ENCODE measurements around the gene CPEB3. TPM values are rescaled to one million over a fixed set of nuclear protein-coding genes. Genes with fewer than 3 reads are reported as not detected.

Gene CPEB3
- total and polyA plus RNA-seq, 4 donors, result 2.1 to 8.4 (median 5.1) TPM

- Histone ChIP-seq H3K9ac (ENCODE audit: low read depth in 1 of 2, low read length in 2 of 2) (no peak overlapping the region), H3K36me3 (ENCODE audit: control insufficient read depth in 4 of 4, insufficient read depth in 3 of 4, low read depth in 1 of 4, low read length in 3 of 4) (peaks cover 8 to 15% (median 10%) of the 10 kb centered on the region in 4 donors), H3K27ac (ENCODE audit: low read depth in 1 of 2, low read length in 2 of 2) (no peak overlapping the region), H3K4me1 (ENCODE audit: control insufficient read depth in 4 of 4, insufficient read depth in 4 of 4, low read length in 3 of 4) (no peaks in the 10 kb centered on the region), H3K9me3 (ENCODE audit: control insufficient read depth in 4 of 4, low read length in 3 of 4) (no peaks in the 10 kb centered on the region), H3K27me3 (ENCODE audit: control insufficient read depth in 4 of 4, insufficient read depth in 4 of 4, low read length in 3 of 4) (no peaks in the 10 kb centered on the region), H3K4me3 (ENCODE audit: low read depth in 1 of 3, low read length in 3 of 3) (no peak overlapping the region)
- DNase-seq (ENCODE audit: low spot score), result no peak
- TF ChIP-seq JUND (IDR thresholded peaks at IDR 0.05) (no peak), SP1 (IDR thresholded peaks at IDR 0.05) (no peak), YY1 (IDR thresholded peaks at IDR 0.05) (no peak), TAF1 (conservative IDR thresholded peaks at IDR 0.05) (no peak), GABPA (IDR thresholded peaks at IDR 0.05 in 1 of 2, conservative IDR thresholded peaks at IDR 0.05 in 1 of 2) (no peak), NR2F2 (IDR thresholded peaks at IDR 0.05) (no peak), ATF3 (IDR thresholded peaks at IDR 0.05) (no peak), HNF4G (IDR thresholded peaks at IDR 0.05) (no peak), REST (IDR thresholded peaks at IDR 0.05) (no peak), FOXA2 (IDR thresholded peaks at IDR 0.05) (no peak), RXRA (IDR thresholded peaks at IDR 0.05) (no peak), RAD21 (IDR thresholded peaks at IDR 0.05) (no peak), HNF4A (conservative IDR thresholded peaks at IDR 0.05) (no peak), ZBTB33 (IDR thresholded peaks at IDR 0.05) (no peak), FOXA1 (IDR thresholded peaks at IDR 0.05) (no peak), EGR1 (IDR thresholded peaks at IDR 0.05; ENCODE audit: low read depth in 2 of 2) (no peak)
- TF ChIP-seq, protein P1, sequence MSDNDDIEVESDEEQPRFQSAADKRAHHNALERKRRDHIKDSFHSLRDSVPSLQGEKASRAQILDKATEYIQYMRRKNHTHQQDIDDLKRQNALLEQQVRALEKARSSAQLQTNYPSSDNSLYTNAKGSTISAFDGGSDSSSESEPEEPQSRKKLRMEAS (IDR thresholded peaks at IDR 0.05), result no peak
- TF ChIP-seq, protein P2, sequence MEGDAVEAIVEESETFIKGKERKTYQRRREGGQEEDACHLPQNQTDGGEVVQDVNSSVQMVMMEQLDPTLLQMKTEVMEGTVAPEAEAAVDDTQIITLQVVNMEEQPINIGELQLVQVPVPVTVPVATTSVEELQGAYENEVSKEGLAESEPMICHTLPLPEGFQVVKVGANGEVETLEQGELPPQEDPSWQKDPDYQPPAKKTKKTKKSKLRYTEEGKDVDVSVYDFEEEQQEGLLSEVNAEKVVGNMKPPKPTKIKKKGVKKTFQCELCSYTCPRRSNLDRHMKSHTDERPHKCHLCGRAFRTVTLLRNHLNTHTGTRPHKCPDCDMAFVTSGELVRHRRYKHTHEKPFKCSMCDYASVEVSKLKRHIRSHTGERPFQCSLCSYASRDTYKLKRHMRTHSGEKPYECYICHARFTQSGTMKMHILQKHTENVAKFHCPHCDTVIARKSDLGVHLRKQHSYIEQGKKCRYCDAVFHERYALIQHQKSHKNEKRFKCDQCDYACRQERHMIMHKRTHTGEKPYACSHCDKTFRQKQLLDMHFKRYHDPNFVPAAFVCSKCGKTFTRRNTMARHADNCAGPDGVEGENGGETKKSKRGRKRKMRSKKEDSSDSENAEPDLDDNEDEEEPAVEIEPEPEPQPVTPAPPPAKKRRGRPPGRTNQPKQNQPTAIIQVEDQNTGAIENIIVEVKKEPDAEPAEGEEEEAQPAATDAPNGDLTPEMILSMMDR (IDR thresholded peaks at IDR 0.05; ENCODE audit: low read depth, low read length, missing input control), result no peak
- 99% methylated on average over 3 of the region's 3 CpGs for WGBS
Observed at GRCh38 chr10:92001581-92001980, 289.3 kb downstream of the CPEB3 start.

Small RNA genes lying within 50 kb of the gene (small RNA-seq; reads per million reads assigned to genes)
- gene RF00019, result not detected
- not detected for gene RF00402
- gene RF00622, result not detected
- not detected for gene RNY3P12

Other genes starting within 250 kb of the CPEB3 start
- 10 to 100 TPM in 1 of 2 donors, 1 to 10 TPM in 1; 9.7 to 18.4 TPM for gene MARCHF5, start 89 bp upstream of the CPEB3 start, total RNA-seq
- gene MARCHF5, start 89 bp upstream of the CPEB3 start, polyA plus RNA-seq, result 10 to 100 TPM; 15.0 to 18.1 TPM

Measured in liver (tissue), 10 donors.